WERI-Rb-1 (cell line): ENCODE measurements around the gene SLC9A7.

Experiments used
- DNase-seq: peaks from one replicate; pipeline ENCODE4 v3.0.0-alpha.2; 2020
- H3K27ac ChIP-seq: fragments of 250-450 bp; sonication (Bioruptor Pico); 2 replicates; pipeline ENCODE4 v1.5.1; 2020; ENCODE audit warnings: mild to moderate bottlenecking, moderate library complexity
- H3K27me3 ChIP-seq: fragments of 250-450 bp; sonication (Bioruptor Pico); 2 replicates; pipeline ENCODE4 v1.5.1; 2021; ENCODE audit warnings: mild to moderate bottlenecking, low read depth, moderate library complexity; ENCODE audit not compliant: insufficient read depth, severe bottlenecking
- H3K36me3 ChIP-seq: fragments of 250-450 bp; sonication (Bioruptor Pico); 2 replicates; pipeline ENCODE4 v1.5.1; 2020; ENCODE audit warnings: mild to moderate bottlenecking, moderate library complexity
- H3K4me3 ChIP-seq: 2 replicates; pipeline ENCODE4 v1.5.1; 2011; ENCODE audit warnings: low read depth, mild to moderate bottlenecking, control low read depth, low read length
- H3K9me3 ChIP-seq: fragments of 250-450 bp; sonication (Bioruptor Pico); 2 replicates; pipeline ENCODE4 v1.5.1; 2021; ENCODE audit warnings: mild to moderate bottlenecking, moderate library complexity; ENCODE audit not compliant: severe bottlenecking
- TF ChIP-seq, protein P1 (sequence below): IDR thresholded peaks from 2 replicates; pipeline ENCODE4 v1.5.1; 2011; ENCODE audit warnings: low read depth, mild to moderate bottlenecking, control low read depth, inconsistent platforms, low read length

Gene SLC9A7

GRCh38 chrX:46670316-46670715, 88.6 kb downstream of the SLC9A7 start:
- DNase-seq: no peak
- no peaks in the 10 kb centered on the region for H3K36me3 ChIP-seq
- no peak overlapping the region for H3K4me3 ChIP-seq
- no peaks in the 10 kb centered on the region for H3K9me3 ChIP-seq
- no peak overlapping the region for H3K27ac ChIP-seq
- peaks cover 10% of the 10 kb centered on the region for H3K27me3 ChIP-seq
- TF ChIP-seq, protein P1, sequence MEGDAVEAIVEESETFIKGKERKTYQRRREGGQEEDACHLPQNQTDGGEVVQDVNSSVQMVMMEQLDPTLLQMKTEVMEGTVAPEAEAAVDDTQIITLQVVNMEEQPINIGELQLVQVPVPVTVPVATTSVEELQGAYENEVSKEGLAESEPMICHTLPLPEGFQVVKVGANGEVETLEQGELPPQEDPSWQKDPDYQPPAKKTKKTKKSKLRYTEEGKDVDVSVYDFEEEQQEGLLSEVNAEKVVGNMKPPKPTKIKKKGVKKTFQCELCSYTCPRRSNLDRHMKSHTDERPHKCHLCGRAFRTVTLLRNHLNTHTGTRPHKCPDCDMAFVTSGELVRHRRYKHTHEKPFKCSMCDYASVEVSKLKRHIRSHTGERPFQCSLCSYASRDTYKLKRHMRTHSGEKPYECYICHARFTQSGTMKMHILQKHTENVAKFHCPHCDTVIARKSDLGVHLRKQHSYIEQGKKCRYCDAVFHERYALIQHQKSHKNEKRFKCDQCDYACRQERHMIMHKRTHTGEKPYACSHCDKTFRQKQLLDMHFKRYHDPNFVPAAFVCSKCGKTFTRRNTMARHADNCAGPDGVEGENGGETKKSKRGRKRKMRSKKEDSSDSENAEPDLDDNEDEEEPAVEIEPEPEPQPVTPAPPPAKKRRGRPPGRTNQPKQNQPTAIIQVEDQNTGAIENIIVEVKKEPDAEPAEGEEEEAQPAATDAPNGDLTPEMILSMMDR: no peak

- Histone ChIP-seq H3K9me3 (no peaks in the 10 kb centered on the region), H3K36me3 (no peaks in the 10 kb centered on the region), H3K27me3 (peaks cover 10% of the 10 kb centered on the region), H3K27ac (no peak overlapping the region), H3K4me3 (no peak overlapping the region)
- DNase-seq: no peak
- TF ChIP-seq, protein P1: no peak
Observed at GRCh38 chrX:46666831-46667230, 92.1 kb downstream of the SLC9A7 start.

DNA sequence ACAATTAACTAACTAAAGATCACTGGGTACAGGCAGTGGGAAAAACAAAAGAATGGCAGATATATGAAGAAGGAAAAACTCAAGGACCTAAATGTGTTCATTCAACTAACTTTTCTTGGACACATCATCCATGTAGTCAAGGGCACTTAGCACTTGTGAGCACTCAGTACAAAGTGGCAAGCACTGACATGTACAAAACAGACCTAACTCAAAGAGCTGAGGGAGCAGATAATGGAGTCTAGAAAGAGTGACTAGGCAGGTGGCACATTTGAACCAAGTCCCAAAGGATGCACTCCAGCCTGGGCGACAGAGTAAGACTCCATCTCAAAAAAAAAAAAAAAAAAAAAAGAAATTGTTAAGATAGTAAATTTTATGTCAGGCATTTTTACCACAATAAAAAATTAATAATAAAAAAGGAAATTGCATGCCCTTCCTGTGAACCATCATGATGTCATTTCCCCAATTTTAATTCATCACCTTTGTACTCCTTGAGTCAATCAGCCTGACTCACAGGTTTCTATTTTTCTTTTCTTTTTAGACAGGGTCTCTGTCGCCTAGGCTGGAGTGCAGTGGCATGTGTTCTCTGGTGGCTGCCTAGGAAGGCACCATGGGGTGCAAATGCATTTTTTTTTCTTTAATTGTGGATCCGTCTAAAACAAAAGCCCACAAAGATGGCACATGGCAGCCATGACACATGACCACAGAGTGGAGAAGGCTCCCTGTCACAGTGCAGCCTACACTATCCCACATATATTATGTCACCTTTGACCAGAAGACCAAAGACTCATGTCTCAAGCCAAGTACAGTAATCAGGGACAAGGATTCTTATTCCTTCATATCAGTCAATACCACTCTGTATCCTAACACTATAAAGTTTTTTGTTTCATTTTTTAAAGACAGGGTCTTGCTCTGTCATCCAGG, 93.4 kb downstream of the SLC9A7 start:
- peaks cover 13% of the 10 kb centered on the region for H3K27me3 ChIP-seq
- no peaks in the 10 kb centered on the region for H3K36me3 ChIP-seq
- H3K4me3 ChIP-seq: no peak overlapping the region
- DNase-seq: no peak
- H3K9me3 ChIP-seq: no peaks in the 10 kb centered on the region
- no peak overlapping the region for H3K27ac ChIP-seq
- TF ChIP-seq, protein P1: no peak

- no peaks in the 10 kb centered on the region for H3K9me3 ChIP-seq
- H3K27ac ChIP-seq: no peak overlapping the region
- H3K4me3 ChIP-seq: no peak overlapping the region
- TF ChIP-seq, protein P1: no peak
- H3K36me3 ChIP-seq: no peaks in the 10 kb centered on the region
- peaks cover 4% of the 10 kb centered on the region for H3K27me3 ChIP-seq
- no peak for DNase-seq
Observed at GRCh38 chrX:46662188-46662958, 96.5 kb downstream of the SLC9A7 start.

DNA sequence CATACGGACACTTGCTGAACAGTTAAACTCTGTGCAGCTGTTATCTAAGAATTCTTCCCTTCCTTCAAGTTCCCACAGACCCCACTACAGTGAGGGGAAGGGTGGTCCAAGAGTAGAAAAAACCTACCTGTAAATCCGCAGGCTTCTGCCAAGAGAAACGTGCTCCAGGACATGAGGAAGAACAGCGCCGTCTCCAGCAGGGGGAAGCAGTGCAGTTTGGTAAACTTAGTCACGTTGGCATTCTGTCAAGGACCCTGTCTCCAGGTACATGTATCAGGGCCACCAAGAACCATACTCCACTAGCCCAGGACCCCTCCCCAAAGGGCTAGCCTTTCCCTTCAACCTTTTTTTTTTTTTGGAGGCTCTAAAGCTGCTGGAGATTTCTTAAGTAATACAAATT, 105.4 kb downstream of the SLC9A7 start:
- Histone ChIP-seq H3K9me3 (no peaks in the 10 kb centered on the region), H3K27me3 (no peaks in the 10 kb centered on the region), H3K4me3 (no peak overlapping the region), H3K27ac (no peak overlapping the region), H3K36me3 (no peaks in the 10 kb centered on the region)
- TF ChIP-seq, protein P1: peak; percentile 52
- peak; percentile 30 for DNase-seq
